ENCODE measurements around the gene POLR2H. TPM values are rescaled to one million over a fixed set of nuclear protein-coding genes. Genes with fewer than 3 reads are reported as not detected.

Gene POLR2H
- total RNA-seq, 1 experiment from 2014 or later: 133 TPM

DNA sequence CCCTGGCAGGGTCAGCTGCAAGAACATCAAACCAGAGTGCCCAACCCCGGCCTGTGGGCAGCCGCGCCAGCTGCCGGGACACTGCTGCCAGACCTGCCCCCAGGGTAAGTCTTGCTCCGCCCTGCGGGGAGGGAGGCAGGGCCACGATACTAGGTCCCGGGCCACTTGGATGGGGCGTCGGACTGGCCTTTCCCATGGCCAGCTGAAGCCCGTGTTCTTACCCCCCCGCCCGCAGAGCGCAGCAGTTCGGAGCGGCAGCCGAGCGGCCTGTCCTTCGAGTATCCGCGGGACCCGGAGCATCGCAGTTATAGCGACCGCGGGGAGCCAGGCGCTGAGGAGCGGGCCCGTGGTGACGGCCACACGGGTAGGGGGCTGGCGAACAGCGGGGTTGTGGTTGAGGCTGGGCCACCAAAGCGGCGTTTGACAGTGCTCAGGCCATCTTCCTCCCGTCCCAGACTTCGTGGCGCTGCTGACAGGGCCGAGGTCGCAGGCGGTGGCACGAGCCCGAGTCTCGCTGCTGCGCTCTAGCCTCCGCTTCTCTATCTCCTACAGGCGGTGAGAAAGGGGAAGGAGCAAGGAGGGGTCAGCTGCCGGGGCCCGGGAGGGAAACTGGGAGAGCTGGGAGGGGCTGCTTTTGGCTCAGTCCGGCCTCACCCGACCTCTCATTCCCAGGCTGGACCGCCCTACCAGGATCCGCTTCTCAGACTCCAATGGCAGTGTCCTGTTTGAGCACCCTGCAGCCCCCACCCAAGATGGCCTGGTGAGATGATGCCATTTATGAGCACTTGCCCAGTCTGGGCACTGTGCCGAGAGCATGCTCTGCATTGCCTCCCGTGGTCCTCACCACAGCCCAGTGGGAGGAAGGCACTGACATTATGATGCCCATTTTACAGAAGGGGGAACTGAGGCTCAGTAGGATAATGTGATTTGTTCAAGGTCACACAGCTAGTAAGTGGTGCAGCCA, 20.0 kb downstream of the POLR2H start (continued):
- TF ChIP-seq, protein P1, sequence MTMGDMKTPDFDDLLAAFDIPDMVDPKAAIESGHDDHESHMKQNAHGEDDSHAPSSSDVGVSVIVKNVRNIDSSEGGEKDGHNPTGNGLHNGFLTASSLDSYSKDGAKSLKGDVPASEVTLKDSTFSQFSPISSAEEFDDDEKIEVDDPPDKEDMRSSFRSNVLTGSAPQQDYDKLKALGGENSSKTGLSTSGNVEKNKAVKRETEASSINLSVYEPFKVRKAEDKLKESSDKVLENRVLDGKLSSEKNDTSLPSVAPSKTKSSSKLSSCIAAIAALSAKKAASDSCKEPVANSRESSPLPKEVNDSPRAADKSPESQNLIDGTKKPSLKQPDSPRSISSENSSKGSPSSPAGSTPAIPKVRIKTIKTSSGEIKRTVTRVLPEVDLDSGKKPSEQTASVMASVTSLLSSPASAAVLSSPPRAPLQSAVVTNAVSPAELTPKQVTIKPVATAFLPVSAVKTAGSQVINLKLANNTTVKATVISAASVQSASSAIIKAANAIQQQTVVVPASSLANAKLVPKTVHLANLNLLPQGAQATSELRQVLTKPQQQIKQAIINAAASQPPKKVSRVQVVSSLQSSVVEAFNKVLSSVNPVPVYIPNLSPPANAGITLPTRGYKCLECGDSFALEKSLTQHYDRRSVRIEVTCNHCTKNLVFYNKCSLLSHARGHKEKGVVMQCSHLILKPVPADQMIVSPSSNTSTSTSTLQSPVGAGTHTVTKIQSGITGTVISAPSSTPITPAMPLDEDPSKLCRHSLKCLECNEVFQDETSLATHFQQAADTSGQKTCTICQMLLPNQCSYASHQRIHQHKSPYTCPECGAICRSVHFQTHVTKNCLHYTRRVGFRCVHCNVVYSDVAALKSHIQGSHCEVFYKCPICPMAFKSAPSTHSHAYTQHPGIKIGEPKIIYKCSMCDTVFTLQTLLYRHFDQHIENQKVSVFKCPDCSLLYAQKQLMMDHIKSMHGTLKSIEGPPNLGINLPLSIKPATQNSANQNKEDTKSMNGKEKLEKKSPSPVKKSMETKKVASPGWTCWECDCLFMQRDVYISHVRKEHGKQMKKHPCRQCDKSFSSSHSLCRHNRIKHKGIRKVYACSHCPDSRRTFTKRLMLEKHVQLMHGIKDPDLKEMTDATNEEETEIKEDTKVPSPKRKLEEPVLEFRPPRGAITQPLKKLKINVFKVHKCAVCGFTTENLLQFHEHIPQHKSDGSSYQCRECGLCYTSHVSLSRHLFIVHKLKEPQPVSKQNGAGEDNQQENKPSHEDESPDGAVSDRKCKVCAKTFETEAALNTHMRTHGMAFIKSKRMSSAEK (CRISPR knock-in tag; IDR thresholded peaks at IDR 0.05; ENCODE audit: borderline replicate concordance): no peak
- TF ChIP-seq, protein P2, sequence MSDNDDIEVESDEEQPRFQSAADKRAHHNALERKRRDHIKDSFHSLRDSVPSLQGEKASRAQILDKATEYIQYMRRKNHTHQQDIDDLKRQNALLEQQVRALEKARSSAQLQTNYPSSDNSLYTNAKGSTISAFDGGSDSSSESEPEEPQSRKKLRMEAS (CRISPR knock-in tag; IDR thresholded peaks at IDR 0.05): peak; percentile 73; the same call in 1 of the 2 replicates
- peak; percentile 76 for TF ChIP-seq FOXP1 (CRISPR knock-in tag; IDR thresholded peaks at IDR 0.05; ENCODE audit: borderline replicate concordance)
- no peak for TF ChIP-seq OVOL2 (CRISPR knock-in tag; IDR thresholded peaks at IDR 0.05; ENCODE audit: borderline replicate concordance)
- no peak for TF ChIP-seq ZNF317 (CRISPR knock-in tag; IDR thresholded peaks at IDR 0.05; ENCODE audit: borderline replicate concordance, low read depth)
- no peak for TF ChIP-seq HMGA2 (CRISPR knock-in tag; IDR thresholded peaks at IDR 0.05)
- no peak for TF ChIP-seq NFYB (CRISPR knock-in tag; conservative IDR thresholded peaks at IDR 0.05; ENCODE audit: low read depth)
- TF ChIP-seq SMAD3 (CRISPR knock-in tag; IDR thresholded peaks at IDR 0.05; ENCODE audit: borderline replicate concordance): no peak
- peak; percentile 17; the same call in 1 of the 2 replicates for TF ChIP-seq GTF2I (CRISPR knock-in tag; conservative IDR thresholded peaks at IDR 0.05)
- TF ChIP-seq ETV6 (CRISPR knock-in tag; IDR thresholded peaks at IDR 0.05): no peak
- no peak for TF ChIP-seq JAZF1 (CRISPR knock-in tag; IDR thresholded peaks at IDR 0.05)
- TF ChIP-seq, protein P3, sequence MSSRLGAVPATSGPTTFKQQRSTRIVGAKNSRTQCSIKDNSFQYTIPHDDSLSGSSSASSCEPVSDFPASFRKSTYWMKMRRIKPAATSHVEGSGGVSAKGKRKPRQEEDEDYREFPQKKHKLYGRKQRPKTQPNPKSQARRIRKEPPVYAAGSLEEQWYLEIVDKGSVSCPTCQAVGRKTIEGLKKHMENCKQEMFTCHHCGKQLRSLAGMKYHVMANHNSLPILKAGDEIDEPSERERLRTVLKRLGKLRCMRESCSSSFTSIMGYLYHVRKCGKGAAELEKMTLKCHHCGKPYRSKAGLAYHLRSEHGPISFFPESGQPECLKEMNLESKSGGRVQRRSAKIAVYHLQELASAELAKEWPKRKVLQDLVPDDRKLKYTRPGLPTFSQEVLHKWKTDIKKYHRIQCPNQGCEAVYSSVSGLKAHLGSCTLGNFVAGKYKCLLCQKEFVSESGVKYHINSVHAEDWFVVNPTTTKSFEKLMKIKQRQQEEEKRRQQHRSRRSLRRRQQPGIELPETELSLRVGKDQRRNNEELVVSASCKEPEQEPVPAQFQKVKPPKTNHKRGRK (CRISPR knock-in tag; IDR thresholded peaks at IDR 0.05; ENCODE audit: borderline replicate concordance): no peak
- TF ChIP-seq SP1 (CRISPR knock-in tag; conservative IDR thresholded peaks at IDR 0.05): 0 out of 2 replicates have a peak, but pooled peaks have one; percentile 30
- no peak for TF ChIP-seq ELF4 (CRISPR knock-in tag; IDR thresholded peaks at IDR 0.05; ENCODE audit: low read depth)
- TF ChIP-seq, protein P4, sequence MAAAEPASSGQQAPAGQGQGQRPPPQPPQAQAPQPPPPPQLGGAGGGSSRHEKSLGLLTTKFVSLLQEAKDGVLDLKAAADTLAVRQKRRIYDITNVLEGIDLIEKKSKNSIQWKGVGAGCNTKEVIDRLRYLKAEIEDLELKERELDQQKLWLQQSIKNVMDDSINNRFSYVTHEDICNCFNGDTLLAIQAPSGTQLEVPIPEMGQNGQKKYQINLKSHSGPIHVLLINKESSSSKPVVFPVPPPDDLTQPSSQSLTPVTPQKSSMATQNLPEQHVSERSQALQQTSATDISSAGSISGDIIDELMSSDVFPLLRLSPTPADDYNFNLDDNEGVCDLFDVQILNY (CRISPR knock-in tag; IDR thresholded peaks at IDR 0.05): no peak
- no peak for TF ChIP-seq NR1H2 (CRISPR knock-in tag; IDR thresholded peaks at IDR 0.05)
- TF ChIP-seq NFATC4 (CRISPR knock-in tag; IDR thresholded peaks at IDR 0.05): no peak
- TF ChIP-seq, protein P5, sequence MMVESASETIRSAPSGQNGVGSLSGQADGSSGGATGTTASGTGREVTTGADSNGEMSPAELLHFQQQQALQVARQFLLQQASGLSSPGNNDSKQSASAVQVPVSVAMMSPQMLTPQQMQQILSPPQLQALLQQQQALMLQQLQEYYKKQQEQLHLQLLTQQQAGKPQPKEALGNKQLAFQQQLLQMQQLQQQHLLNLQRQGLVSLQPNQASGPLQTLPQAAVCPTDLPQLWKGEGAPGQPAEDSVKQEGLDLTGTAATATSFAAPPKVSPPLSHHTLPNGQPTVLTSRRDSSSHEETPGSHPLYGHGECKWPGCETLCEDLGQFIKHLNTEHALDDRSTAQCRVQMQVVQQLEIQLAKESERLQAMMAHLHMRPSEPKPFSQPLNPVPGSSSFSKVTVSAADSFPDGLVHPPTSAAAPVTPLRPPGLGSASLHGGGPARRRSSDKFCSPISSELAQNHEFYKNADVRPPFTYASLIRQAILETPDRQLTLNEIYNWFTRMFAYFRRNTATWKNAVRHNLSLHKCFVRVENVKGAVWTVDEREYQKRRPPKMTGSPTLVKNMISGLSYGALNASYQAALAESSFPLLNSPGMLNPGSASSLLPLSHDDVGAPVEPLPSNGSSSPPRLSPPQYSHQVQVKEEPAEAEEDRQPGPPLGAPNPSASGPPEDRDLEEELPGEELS (CRISPR knock-in tag; IDR thresholded peaks at IDR 0.05): no peak

Measured in WTC11 (cell line).